SK-N-SH (cell line): Measurements from ENCODE around the gene WDR93. TPM values are rescaled to one million over a fixed set of nuclear protein-coding genes. Genes with fewer than 3 reads are reported as not detected.

Experiments
- CTCF ChIA-PET: fragments of 300-600, 350-600 bp; formaldehyde crosslinking; extraction: SDS; loops from one replicate; lab custom pipeline; 2021; lab: Yijun Ruan, JAX
- POLR2A ChIA-PET: fragments of 350-600 bp; sonication (Branson Sonifier 250); formaldehyde crosslinking; extraction: SDS; loops from one replicate; lab custom pipeline; 2020; ENCODE audit warnings: antibody characterized with exemption, inconsistent platforms; lab: Yijun Ruan, JAX
- DNase-seq: peaks from one replicate; pipeline ENCODE4 v3.0.0; 2012
- H2AFZ ChIP-seq: fragments of 200-600 bp; sonication (generic); 2 replicates; pipeline ENCODE4 v1.8.1; 2016; ENCODE audit warnings: antibody characterized with exemption, mild to moderate bottlenecking, low read depth
- H3F3A ChIP-seq: fragments of 200-600 bp; sonication (generic); replicated peaks from 2 replicates; pipeline ENCODE3; 2016; ENCODE audit warnings: antibody characterized with exemption, mild to moderate bottlenecking; ENCODE audit not compliant: insufficient read depth
- H3K27ac ChIP-seq, 2 experiments: fragments of 200-500 bp in 1 of 2; fragments of 200-600 bp in 1 of 2; sonication (Bioruptor generic) in 1 of 2; sonication (generic), shearing (Covaris generic) in 1 of 2; 2 replicates each; pipeline versions ENCODE4 v1.5.1 to v1.6.1; 2014 to 2016; ENCODE audit warnings: low read depth in 2 of 2, inconsistent platforms in 1 of 2, low read length in 1 of 2, mild to moderate bottlenecking in 1 of 2, mixed read lengths in 1 of 2
- H3K27me3 ChIP-seq: fragments of 200-600 bp; sonication (generic), shearing (Covaris generic); 2 replicates; pipeline ENCODE4 v1.6.1; 2016; ENCODE audit warnings: mixed run types; ENCODE audit not compliant: insufficient read depth
- H3K36me3 ChIP-seq, 2 experiments: fragments of 200-500 bp in 1 of 2; fragments of 200-600 bp in 1 of 2; sonication (Bioruptor generic) in 1 of 2; sonication (generic) in 1 of 2; replicated peaks in 1 of 2; 2 replicates each; pipeline versions ENCODE3 to v1.5.1; 2014 to 2016; ENCODE audit warnings: low read length in 1 of 2, mild to moderate bottlenecking in 1 of 2; ENCODE audit not compliant: insufficient read depth in 2 of 2, control insufficient read depth in 1 of 2
- H3K4me1 ChIP-seq, 2 experiments: fragments of 200-500 bp in 1 of 2; fragments of 200-600 bp in 1 of 2; sonication (Bioruptor generic) in 1 of 2; sonication (generic), shearing (Covaris generic) in 1 of 2; 2 replicates each; pipeline versions ENCODE4 v1.5.1 to v1.6.1; 2014 to 2016; ENCODE audit warnings: low read depth in 1 of 2, low read length in 1 of 2, mixed run types in 1 of 2; ENCODE audit not compliant: insufficient read depth in 2 of 2, control insufficient read depth in 1 of 2
- H3K4me2 ChIP-seq: fragments of 200-600 bp; sonication (generic), shearing (Covaris generic); 2 replicates; pipeline ENCODE4 v1.6.1; 2017; ENCODE audit warnings: mixed run types
- H3K4me3 ChIP-seq, 2 experiments: fragments of 200-500 bp in 1 of 2; fragments of 200-600 bp in 1 of 2; sonication (Bioruptor generic) in 1 of 2; sonication (generic), shearing (Covaris generic) in 1 of 2; 2 replicates each; pipeline versions ENCODE4 v1.5.1 to v1.8.1; 2014 to 2016; ENCODE audit warnings: low read depth in 2 of 2, inconsistent platforms in 1 of 2, low read length in 1 of 2, mild to moderate bottlenecking in 1 of 2, mixed read lengths in 1 of 2, moderate library complexity in 1 of 2
- H3K79me2 ChIP-seq: fragments of 200-600 bp; sonication (generic); 2 replicates; pipeline ENCODE4 v1.8.1; 2017; ENCODE audit warnings: mild to moderate bottlenecking; ENCODE audit not compliant: insufficient read depth
- H3K9ac ChIP-seq: fragments of 200-600 bp; sonication (generic); 2 replicates; pipeline ENCODE4 v1.6.1; 2017; ENCODE audit warnings: mixed run types
- H3K9me2 ChIP-seq: fragments of 200-600 bp; sonication (generic); 2 replicates; pipeline ENCODE4 v1.6.1; 2017; ENCODE audit warnings: mixed run types
- H3K9me3 ChIP-seq: fragments of 200-600 bp; sonication (generic); 2 replicates; pipeline ENCODE4 v1.6.1; 2017; ENCODE audit warnings: mixed run types, mild to moderate bottlenecking, moderate library complexity
- H4K20me1 ChIP-seq: fragments of 200-600 bp; sonication (generic); 2 replicates; pipeline ENCODE4 v1.6.1; 2017; ENCODE audit warnings: mild to moderate bottlenecking, mixed run types; ENCODE audit not compliant: insufficient read depth
- CHD2 ChIP-seq: fragments of 150-350 bp; IDR thresholded peaks from 2 replicates; pipeline ENCODE4 v1.6.1; 2018; ENCODE audit warnings: low read length; ENCODE audit not compliant: partially characterized antibody
- CTCF ChIP-seq: fragments of 200-600 bp; sonication (generic); IDR thresholded peaks from 2 replicates; pipeline ENCODE4 v1.6.1; 2017; ENCODE audit warnings: antibody characterized with exemption, mild to moderate bottlenecking, moderate library complexity
- ELF1 ChIP-seq: IDR thresholded peaks from 2 replicates; pipeline ENCODE4 v1.4.0; 2012
- EP300 ChIP-seq, 2 experiments: IDR thresholded peaks; 2 replicates each; pipeline versions ENCODE4 v1.4.0 to v1.6.1; 2012; ENCODE audit warnings: borderline replicate concordance in 1 of 2, low read depth in 1 of 2, low read length in 1 of 2
- FOSL2 ChIP-seq: IDR thresholded peaks from 2 replicates; pipeline ENCODE4 v1.4.0; 2012; ENCODE audit warnings: low read depth, mild to moderate bottlenecking, moderate library complexity, borderline replicate concordance
- FOXJ3 ChIP-seq: sonication (generic); formaldehyde crosslinking; IDR thresholded peaks from 2 replicates; pipeline ENCODE4 v1.5.1; 2020; ENCODE audit warnings: mild to moderate bottlenecking, missing genetic modification reagents
- GABPA ChIP-seq: IDR thresholded peaks from 2 replicates; pipeline ENCODE4 v1.4.0; 2012; ENCODE audit warnings: low read depth, mild to moderate bottlenecking
- IRF3 ChIP-seq: fragments of 150-350 bp; IDR thresholded peaks from 2 replicates; pipeline ENCODE4 v1.6.1; 2016; ENCODE audit warnings: mild to moderate bottlenecking, low read depth, low read length
- JUND ChIP-seq: IDR thresholded peaks from 2 replicates; pipeline ENCODE4 v1.4.0; 2012
- MAX ChIP-seq: IDR thresholded peaks from 2 replicates; pipeline ENCODE4 v1.4.0; 2012; ENCODE audit warnings: low read depth
- MXI1 ChIP-seq: IDR thresholded peaks from 2 replicates; pipeline ENCODE4 v1.6.1; 2012; ENCODE audit warnings: mild to moderate bottlenecking, low read depth, low read length, improper control_type of control experiment
- NRF1 ChIP-seq: IDR thresholded peaks from 2 replicates; pipeline ENCODE4 v1.6.1; 2012; ENCODE audit warnings: low read depth, mild to moderate bottlenecking, low read length
- PBX3 ChIP-seq: IDR thresholded peaks from 2 replicates; pipeline ENCODE4; 2012
- POLR2AphosphoS5 ChIP-seq: IDR thresholded peaks from 2 replicates; pipeline ENCODE4 v1.6.1; 2012; ENCODE audit warnings: low read depth, low read length
- RAD21 ChIP-seq: IDR thresholded peaks from 2 replicates; pipeline ENCODE4 v1.6.1; 2012; ENCODE audit warnings: mild to moderate bottlenecking, low read length
- REST ChIP-seq: IDR thresholded peaks from 2 replicates; pipeline ENCODE4 v1.6.1; 2012; ENCODE audit warnings: mild to moderate bottlenecking, low read depth, low read length, moderate library complexity
- SIN3A ChIP-seq: IDR thresholded peaks from 2 replicates; pipeline ENCODE4 v1.6.1; 2012; ENCODE audit warnings: low read depth, mild to moderate bottlenecking, low read length, moderate library complexity, borderline replicate concordance
- SMC3 ChIP-seq: IDR thresholded peaks from 2 replicates; pipeline ENCODE4 v1.6.1; 2012; ENCODE audit warnings: low read depth, low read length, improper control_type of control experiment
- USF1 ChIP-seq: IDR thresholded peaks from 2 replicates; pipeline ENCODE4 v1.4.0; 2012; ENCODE audit warnings: low read depth, borderline replicate concordance
- USF2 ChIP-seq: fragments of 150-350 bp; IDR thresholded peaks from 2 replicates; pipeline ENCODE4 v1.6.1; 2017; ENCODE audit warnings: antibody characterized with exemption, low read length, low read depth, borderline replicate concordance
- WGBS: methylation state at CpG from one replicate; pipeline ENCODE4 v1.1.6; 2017; ENCODE audit warnings: low lambda C conversion rate; 5-methylcytosine and 5-hydroxymethylcytosine counted together
- polyA plus RNA-seq, 3 experiments: library from polyadenylated mRNA; depleted of rRNA; stranded (reverse); fragments of >200 nt; gene quantifications; 2 replicates each; pipeline ENCODE4 v1.2.3, GENCODE V29; 2012

The WDR93 gene
- polyA plus RNA-seq, 1 of the 3 experiments (the other 2 are of a cell fraction), result 0.35 TPM

- Histone ChIP-seq H3K4me1 (peaks cover 0 to 12% of the 10 kb centered on the region in 2 experiments; a peak in 1 of 4 replicates), H3K4me2 (peak within 1 kb of the TSS; percentile 95), H3K4me3 (peak within 1 kb of the TSS; percentile 56 to 75), H3K9me2 (no peaks in the 10 kb centered on the region), H4K20me1 (no peaks in the 10 kb centered on the region), H3K27ac (peak within 1 kb of the TSS in 1 of 2 experiments; percentile 40; a peak in 1 of 4 replicates), H3K79me2 (no peaks in the 10 kb centered on the region), H3K27me3 (no peaks in the 10 kb centered on the region), H2AFZ (peak within 1 kb of the TSS; percentile 87; the same call in 1 of the 2 replicates), H3K9ac (peak within 1 kb of the TSS; percentile 76), H3K36me3 (no peaks in the 10 kb centered on the region), H3F3A (peaks cover 2% of the 10 kb centered on the region), H3K9me3 (no peaks in the 10 kb centered on the region)
- DNase-seq, result peak; percentile 98
- 15% methylated on average over 21 of the region's 114 CpGs for WGBS
- POLR2A ChIA-PET, result interaction anchor here (1.0 kb wide), 1 partner anchor 9 kb away, joined by 4 read pairs; no protein-coding TSS in a partner anchor
- CTCF ChIA-PET, result interaction anchor here (0.5 to 7.2 kb wide), 13 partner anchors 10 to 561 kb away, joined by 3 to 55 read pairs (median 5); no protein-coding TSS in a partner anchor
- peak; percentile 82 for TF ChIP-seq POLR2AphosphoS5
- peak; percentile 58 for TF ChIP-seq CTCF
- no peak for TF ChIP-seq USF2
- TF ChIP-seq JUND, result no peak
- TF ChIP-seq MAX, result peak; percentile 93
- TF ChIP-seq REST, result no peak
- TF ChIP-seq PBX3, result no peak
- no peak for TF ChIP-seq FOSL2
- TF ChIP-seq RAD21, result peak; percentile 56
- TF ChIP-seq ELF1, result no peak
- peak; percentile 77 for TF ChIP-seq MXI1
- TF ChIP-seq IRF3, result no peak
- TF ChIP-seq SIN3A, result no peak
- no peak for TF ChIP-seq FOXJ3
- TF ChIP-seq USF1, result no peak
- TF ChIP-seq GABPA, result no peak
- no peak; a peak in 1 of 4 replicates for TF ChIP-seq EP300 (IDR thresholded peaks at IDR 0.05; ENCODE audit: borderline replicate concordance in 1 of 2, low read depth in 1 of 2, low read length in 1 of 2)
- TF ChIP-seq CHD2, result no peak
- peak; percentile 53; the same call in 1 of the 2 replicates for TF ChIP-seq SMC3
- TF ChIP-seq NRF1, result peak; percentile 79
Observed at GRCh38 chr15:89750560-89751542, 60.2 kb downstream of the WDR93 start, which contains the start of gene MESP1. Gene MESP1 (minus strand): TSS chr15:89751249. CDS start chr15:89751231, 18 bp downstream.
